HuH-7 (cell line): ENCODE data around the gene SAP30BP.

ENCODE experiments used
- DNase-seq: peaks from one replicate; pipeline ENCODE4 v3.0.0; 2011; ENCODE audit warnings: low spot score

The SAP30BP gene

GRCh38 chr17:75689441-75689873 lies 22.3 kb downstream of the SAP30BP start:
- DNase-seq = no peak

GRCh38 chr17:75691371-75691791 lies 24.2 kb downstream of the SAP30BP start:
- DNase-seq = no peak

GRCh38 chr17:75691801-75692626 lies 24.9 kb downstream of the SAP30BP start:
- no peak for DNase-seq

- DNase-seq = no peak
Measured at GRCh38 chr17:75692976-75693375, 25.8 kb downstream of the SAP30BP start.

- DNase-seq = no peak
Measured at GRCh38 chr17:75693500-75694481, 26.7 kb downstream of the SAP30BP start.

- DNase-seq = no peak
Measured at GRCh38 chr17:75694536-75694935, 27.4 kb downstream of the SAP30BP start.

GRCh38 chr17:75695141-75695829 lies 28.1 kb downstream of the SAP30BP start:
- no peak for DNase-seq

GRCh38 chr17:75695830-75696271 lies 28.7 kb downstream of the SAP30BP start:
- no peak for DNase-seq

GRCh38 chr17:75697651-75698291 lies 30.6 kb downstream of the SAP30BP start:
- no peak for DNase-seq

- no peak for DNase-seq
Measured at GRCh38 chr17:75698659-75699058, 31.5 kb downstream of the SAP30BP start.

GRCh38 chr17:75701288-75701687 lies 34.1 kb downstream of the SAP30BP start:
- no peak for DNase-seq

GRCh38 chr17:75703191-75703590 lies 36.1 kb downstream of the SAP30BP start:
- DNase-seq = no peak

GRCh38 chr17:75703591-75703990 lies 36.5 kb downstream of the SAP30BP start:
- DNase-seq = no peak

GRCh38 chr17:75704963-75705875 lies 38.1 kb downstream of the SAP30BP start:
- DNase-seq = no peak

GRCh38 chr17:75706042-75706728 lies 39.0 kb downstream of the SAP30BP start:
- no peak for DNase-seq

- DNase-seq = no peak
Measured at GRCh38 chr17:75707079-75707571, 40.0 kb downstream of the SAP30BP start.

- no peak for DNase-seq
Measured at GRCh38 chr17:75712446-75712845, 45.3 kb downstream of the SAP30BP start.

GRCh38 chr17:75719732-75720131 lies 52.6 kb downstream of the SAP30BP start:
- DNase-seq = no peak

- peak; percentile 67 for DNase-seq
Measured at GRCh38 chr17:75720656-75721462, 53.7 kb downstream of the SAP30BP start, which contains the start of gene ITGB4. Gene ITGB4 (plus strand): TSS chr17:75721459. CDS start chr17:75724704, 3,245 bp downstream.
